ENCODE results near the gene PRKN.

The PRKN gene

GRCh38 chr6:161641175-161641574, 1086.4 kb downstream of the PRKN start:
- ATAC-seq: no peak
- TF ChIP-seq ARNTL (CRISPR knock-in tag; IDR thresholded peaks at IDR 0.05; ENCODE audit: borderline replicate concordance, low read depth) (no peak), OSR1 (CRISPR knock-in tag; IDR thresholded peaks at IDR 0.05) (no peak), CSRNP3 (CRISPR knock-in tag; IDR thresholded peaks at IDR 0.05) (no peak), ZC3H10 (CRISPR knock-in tag; IDR thresholded peaks at IDR 0.05) (no peak), ZNF8 (CRISPR knock-in tag; IDR thresholded peaks at IDR 0.05) (no peak), PATZ1 (CRISPR knock-in tag; IDR thresholded peaks at IDR 0.05; ENCODE audit: borderline replicate concordance) (no peak), GLIS3 (CRISPR knock-in tag; IDR thresholded peaks at IDR 0.05) (no peak), ZNF565 (CRISPR knock-in tag; conservative IDR thresholded peaks at IDR 0.05; ENCODE audit: low read depth) (no peak), CSDC2 (CRISPR knock-in tag; IDR thresholded peaks at IDR 0.05) (no peak), ZFP3 (CRISPR knock-in tag; IDR thresholded peaks at IDR 0.05) (no peak), ZFP30 (CRISPR knock-in tag; IDR thresholded peaks at IDR 0.05) (no peak), ISL1 (CRISPR knock-in tag; IDR thresholded peaks at IDR 0.05) (no peak)

GRCh38 chr6:161639772-161640171, 1087.8 kb downstream of the PRKN start:
- no peak for ATAC-seq
- TF ChIP-seq GLIS3 (CRISPR knock-in tag; IDR thresholded peaks at IDR 0.05) (no peak), BACH2 (CRISPR knock-in tag; IDR thresholded peaks at IDR 0.05; ENCODE audit: borderline replicate concordance) (no peak)

GRCh38 chr6:161637658-161638057, 1089.9 kb downstream of the PRKN start:
- TF ChIP-seq TSHZ2 (CRISPR knock-in tag; IDR thresholded peaks at IDR 0.05) (no peak), RARB (CRISPR knock-in tag; IDR thresholded peaks at IDR 0.05) (no peak), TOX (CRISPR knock-in tag; IDR thresholded peaks at IDR 0.05; ENCODE audit: borderline replicate concordance) (no peak), TCF4 (CRISPR knock-in tag; IDR thresholded peaks at IDR 0.05; ENCODE audit: borderline replicate concordance) (no peak), SNAI2 (CRISPR knock-in tag; IDR thresholded peaks at IDR 0.05) (no peak), ZC3H10 (CRISPR knock-in tag; IDR thresholded peaks at IDR 0.05) (no peak), ZNF70 (CRISPR knock-in tag; IDR thresholded peaks at IDR 0.05) (no peak), PPARA (CRISPR knock-in tag; IDR thresholded peaks at IDR 0.05; ENCODE audit: borderline replicate concordance) (no peak), ESRRG (CRISPR knock-in tag; IDR thresholded peaks at IDR 0.05) (no peak), CSDC2 (CRISPR knock-in tag; IDR thresholded peaks at IDR 0.05) (no peak)
- ATAC-seq: no peak

GRCh38 chr6:161636882-161637430, 1090.6 kb downstream of the PRKN start:
- TF ChIP-seq ARNTL (CRISPR knock-in tag; IDR thresholded peaks at IDR 0.05; ENCODE audit: borderline replicate concordance, low read depth): no peak
- no peak for TF ChIP-seq ZNF70 (CRISPR knock-in tag; IDR thresholded peaks at IDR 0.05)
- no peak for TF ChIP-seq ZNF8 (CRISPR knock-in tag; IDR thresholded peaks at IDR 0.05)
- TF ChIP-seq ISL1 (CRISPR knock-in tag; IDR thresholded peaks at IDR 0.05): no peak
- TF ChIP-seq ZFP30 (CRISPR knock-in tag; IDR thresholded peaks at IDR 0.05): no peak
- TF ChIP-seq PPARA (CRISPR knock-in tag; IDR thresholded peaks at IDR 0.05; ENCODE audit: borderline replicate concordance): no peak
- no peak for TF ChIP-seq GLIS3 (CRISPR knock-in tag; IDR thresholded peaks at IDR 0.05)
- ATAC-seq: no peak

GRCh38 chr6:161635975-161636374, 1091.6 kb downstream of the PRKN start:
- TF ChIP-seq CSRNP3 (CRISPR knock-in tag; IDR thresholded peaks at IDR 0.05): no peak
- TF ChIP-seq ZNF70 (CRISPR knock-in tag; IDR thresholded peaks at IDR 0.05): no peak
- no peak for TF ChIP-seq BACH2 (CRISPR knock-in tag; IDR thresholded peaks at IDR 0.05; ENCODE audit: borderline replicate concordance)
- TF ChIP-seq TOX (CRISPR knock-in tag; IDR thresholded peaks at IDR 0.05; ENCODE audit: borderline replicate concordance): no peak
- TF ChIP-seq OSR1 (CRISPR knock-in tag; IDR thresholded peaks at IDR 0.05): no peak
- no peak for TF ChIP-seq ZC3H10 (CRISPR knock-in tag; IDR thresholded peaks at IDR 0.05)
- no peak for TF ChIP-seq CSDC2 (CRISPR knock-in tag; IDR thresholded peaks at IDR 0.05)
- no peak for TF ChIP-seq PATZ1 (CRISPR knock-in tag; IDR thresholded peaks at IDR 0.05; ENCODE audit: borderline replicate concordance)
- TF ChIP-seq RARB (CRISPR knock-in tag; IDR thresholded peaks at IDR 0.05): no peak
- ATAC-seq: no peak

Measured in SK-N-SH treated with all-trans-retinoic acid at 6 μM for 48 hours (cell line).